Neuronal stem cell (in vitro differentiated cells): ENCODE measurements around the gene SRD5A2.

Experiments
- DNase-seq: peaks from one replicate; pipeline ENCODE4 v3.0.0-alpha.2; 2013; ENCODE audit warnings: low spot score
- H2AFZ ChIP-seq: one replicate; pipeline ENCODE4 v1.6.1; 2013; ENCODE audit warnings: mild to moderate bottlenecking, low read length, inconsistent platforms
- H2AK5ac ChIP-seq: 2 replicates; pipeline ENCODE4 v1.6.1; 2013; ENCODE audit warnings: low read depth, mild to moderate bottlenecking, inconsistent platforms, low read length, moderate library complexity, mixed read lengths
- H2BK120ac ChIP-seq: 2 replicates; pipeline ENCODE4 v1.6.1; 2013; ENCODE audit warnings: low read depth, mild to moderate bottlenecking, inconsistent platforms, low read length, moderate library complexity, mixed read lengths
- H2BK12ac ChIP-seq: one replicate; pipeline ENCODE4 v1.6.1; 2013; ENCODE audit warnings: low read length, inconsistent platforms
- H2BK15ac ChIP-seq: 2 replicates; pipeline ENCODE4 v1.6.1; 2013; ENCODE audit warnings: mild to moderate bottlenecking, low read length, inconsistent platforms, mixed read lengths
- H2BK5ac ChIP-seq: one replicate; pipeline ENCODE4 v1.6.1; 2013; ENCODE audit warnings: inconsistent platforms, mild to moderate bottlenecking, low read length, moderate library complexity
- H3K14ac ChIP-seq: one replicate; pipeline ENCODE4 v1.6.1; 2013; ENCODE audit warnings: low read length, inconsistent platforms
- H3K18ac ChIP-seq: 2 replicates; pipeline ENCODE4 v1.6.1; 2013; ENCODE audit warnings: low read length, inconsistent platforms
- H3K23ac ChIP-seq: 2 replicates; pipeline ENCODE4 v1.6.1; 2013; ENCODE audit warnings: low read depth, mild to moderate bottlenecking, mixed read lengths, low read length, inconsistent platforms; ENCODE audit not compliant: poor library complexity
- H3K27ac ChIP-seq: replicated peaks from 3 replicates; pipeline ENCODE4 v1.5.1; 2013; ENCODE audit warnings: low read length, inconsistent platforms
- H3K27me3 ChIP-seq, 3 experiments: 2 replicates each; pipeline ENCODE4 v1.6.1; 2013; ENCODE audit warnings: low read length in 3 of 3, mild to moderate bottlenecking in 2 of 3, inconsistent platforms in 1 of 3, low read depth in 1 of 3, mixed read lengths in 1 of 3, moderate library complexity in 1 of 3; ENCODE audit not compliant: control insufficient read depth in 3 of 3, insufficient read depth in 3 of 3
- H3K36me3 ChIP-seq, 2 donors: replicated peaks in 1 of 2; 2 replicates each; pipeline ENCODE4 v1.6.1; 2013; ENCODE audit warnings: low read length in 2 of 2; ENCODE audit not compliant: control insufficient read depth in 2 of 2, insufficient read depth in 2 of 2
- H3K4ac ChIP-seq: 2 replicates; pipeline ENCODE4 v1.6.1; 2013; ENCODE audit warnings: inconsistent platforms, mild to moderate bottlenecking, low read length, moderate library complexity
- H3K4me1 ChIP-seq, 2 donors: 1 replicate in 1 of 2; 2 replicates in 1 of 2; pipeline ENCODE4 v1.6.1; 2013; ENCODE audit warnings: low read length in 2 of 2, low read depth in 1 of 2; ENCODE audit not compliant: control insufficient read depth in 2 of 2, insufficient read depth in 1 of 2
- H3K4me2 ChIP-seq: one replicate; pipeline ENCODE4 v1.6.1; 2013; ENCODE audit warnings: mild to moderate bottlenecking, low read length, inconsistent platforms; ENCODE audit not compliant: insufficient read depth, poor library complexity, severe bottlenecking
- H3K4me3 ChIP-seq, 2 donors: 2 replicates each; pipeline ENCODE4 v1.5.1; 2013; ENCODE audit warnings: low read length in 2 of 2, mild to moderate bottlenecking in 2 of 2, inconsistent platforms in 1 of 2, moderate library complexity in 1 of 2
- H3K79me1 ChIP-seq: one replicate; pipeline ENCODE4 v1.6.1; 2013; ENCODE audit warnings: low read depth, mild to moderate bottlenecking, inconsistent platforms, low read length, moderate library complexity
- H3K9ac ChIP-seq: one replicate; pipeline ENCODE4 v1.6.1; 2013; ENCODE audit warnings: mild to moderate bottlenecking, low read depth, low read length, inconsistent platforms; ENCODE audit not compliant: poor library complexity
- H3K9me3 ChIP-seq, 2 donors: replicated peaks in 1 of 2; 2 replicates each; pipeline versions ENCODE3 to v1.6.1; 2013; ENCODE audit warnings: low read length in 2 of 2, mild to moderate bottlenecking in 2 of 2, inconsistent platforms in 1 of 2, low read depth in 1 of 2, mixed read lengths in 1 of 2, moderate library complexity in 1 of 2; ENCODE audit not compliant: control insufficient read depth in 2 of 2, insufficient read depth in 1 of 2
- H4K8ac ChIP-seq: one replicate; pipeline ENCODE4 v1.6.1; 2013; ENCODE audit warnings: low read depth, mild to moderate bottlenecking, inconsistent platforms, low read length, moderate library complexity
- H4K91ac ChIP-seq: one replicate; pipeline ENCODE4 v1.6.1; 2013; ENCODE audit warnings: low read length, low read depth, mild to moderate bottlenecking, inconsistent platforms; ENCODE audit not compliant: poor library complexity
- WGBS, 2 donors: extraction: QIAGEN DNeasy Blood & Tissue Kit; methylation state at CpG; one replicate each; pipeline ENCODE4 v1.1.7; 2013; ENCODE audit warnings: missing lambda C conversion rate in 2 of 2, mixed read lengths in 1 of 2; ENCODE audit not compliant: insufficient read length in 2 of 2, insufficient replicate concordance in 1 of 2; ENCODE audit errors: extremely low coverage in 2 of 2; 5-methylcytosine and 5-hydroxymethylcytosine counted together

The SRD5A2 gene

DNA sequence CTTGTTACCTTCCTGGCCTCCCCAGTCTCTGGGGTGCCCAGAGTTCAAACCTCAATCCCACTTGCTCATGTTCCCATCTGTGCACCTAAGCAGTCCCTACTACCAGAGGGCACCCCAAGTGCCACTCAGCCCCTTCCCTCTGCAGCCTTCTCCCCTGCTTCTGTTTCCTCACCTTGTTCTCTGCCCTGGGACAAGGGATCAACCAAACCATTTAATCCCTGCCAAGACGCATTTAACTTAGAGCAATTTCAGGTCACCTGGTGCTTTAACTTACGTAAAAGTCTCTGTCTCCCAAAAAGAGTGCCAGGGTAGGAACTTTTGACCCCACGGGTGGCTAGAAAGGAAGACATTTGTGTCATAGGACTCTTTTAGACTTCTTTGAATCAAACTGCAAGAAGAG, 67.2 kb downstream of the SRD5A2 start:
- H2AK5ac ChIP-seq, result no peak overlapping the region
- H4K91ac ChIP-seq, result no peak overlapping the region
- H3K27ac ChIP-seq, result no peak overlapping the region
- H3K9me3 ChIP-seq, result no peaks in the 10 kb centered on the region
- H2BK12ac ChIP-seq, result no peak overlapping the region
- no peak for DNase-seq
- H3K27me3 ChIP-seq, result no peaks in the 10 kb centered on the region
- no peak overlapping the region for H3K9ac ChIP-seq
- H3K14ac ChIP-seq, result no peak overlapping the region
- no peaks in the 10 kb centered on the region for H3K79me1 ChIP-seq
- H3K23ac ChIP-seq, result no peak overlapping the region
- WGBS, 2 donors, result no CpG with 5 or more reads among the region's 3 CpGs
- no peak overlapping the region for H4K8ac ChIP-seq
- no peak overlapping the region for H2BK120ac ChIP-seq
- no peak overlapping the region for H2AFZ ChIP-seq
- no peaks in the 10 kb centered on the region for H3K36me3 ChIP-seq
- H3K4me3 ChIP-seq, result no peak overlapping the region
- H3K4ac ChIP-seq, result no peak overlapping the region
- H3K4me2 ChIP-seq, result no peak overlapping the region
- peaks cover 0 to 2% of the 10 kb centered on the region in 2 donors for H3K4me1 ChIP-seq
- no peak overlapping the region for H3K18ac ChIP-seq
- H2BK15ac ChIP-seq, result no peak overlapping the region
- no peak overlapping the region for H2BK5ac ChIP-seq

DNA sequence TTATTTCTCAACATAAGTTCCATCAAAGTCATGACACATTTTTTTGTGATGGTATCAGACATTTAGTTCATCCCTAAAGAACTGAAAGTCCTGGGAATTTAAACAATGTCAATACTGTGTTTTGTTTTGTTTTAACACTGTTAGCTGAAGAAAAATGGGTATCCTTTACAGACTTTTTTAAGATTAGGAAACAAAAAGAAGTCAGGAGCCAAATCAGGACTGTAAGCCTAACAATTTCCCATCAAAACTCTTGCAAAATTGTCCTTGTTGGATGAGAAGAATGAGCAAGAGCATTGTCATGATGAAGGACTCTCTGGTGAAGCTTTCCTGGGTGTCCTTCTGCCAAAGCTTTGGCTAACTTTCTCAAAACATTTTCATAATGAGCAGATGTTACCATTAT, 69.4 kb downstream of the SRD5A2 start:
- Histone ChIP-seq H3K79me1 (no peaks in the 10 kb centered on the region), H3K36me3 (no peaks in the 10 kb centered on the region), H3K4ac (no peak overlapping the region), H3K4me2 (no peak overlapping the region), H3K18ac (no peak overlapping the region), H2BK5ac (no peak overlapping the region), H3K4me1 (no peaks in the 10 kb centered on the region), H3K23ac (no peak overlapping the region), H3K9ac (no peak overlapping the region), H2BK12ac (no peak overlapping the region), H4K91ac (no peak overlapping the region), H4K8ac (no peak overlapping the region), H3K9me3 (no peaks in the 10 kb centered on the region), H3K4me3 (no peak overlapping the region), H3K27me3 (no peaks in the 10 kb centered on the region), H3K27ac (no peak overlapping the region), H2AK5ac (no peak overlapping the region), H2AFZ (no peak overlapping the region), H2BK15ac (no peak overlapping the region), H3K14ac (no peak overlapping the region), H2BK120ac (no peak overlapping the region)
- no peak for DNase-seq

DNA sequence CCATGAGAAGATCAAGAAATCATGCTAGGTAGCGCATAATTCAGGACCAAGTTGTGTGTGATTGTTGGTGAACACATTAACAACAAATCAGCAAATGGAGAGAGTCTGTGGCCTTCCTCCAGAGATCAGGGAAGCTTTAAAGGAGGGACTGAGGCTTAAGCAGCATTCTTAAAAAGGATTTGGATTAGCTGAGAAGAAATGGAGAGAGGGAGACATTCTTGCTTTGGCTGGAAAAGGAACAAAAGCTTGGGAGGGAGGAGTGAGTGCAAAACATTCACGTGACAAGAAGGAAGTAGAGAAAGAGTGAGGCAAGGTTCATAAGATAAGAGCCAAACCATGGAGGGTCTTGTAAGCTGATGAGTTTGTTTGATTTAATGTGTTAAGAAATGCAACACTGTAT, 75.6 kb downstream of the SRD5A2 start:
- no peak overlapping the region for H3K9ac ChIP-seq
- H4K8ac ChIP-seq, result no peak overlapping the region
- H3K36me3 ChIP-seq, result no peaks in the 10 kb centered on the region
- no CpG with 5 or more reads among the region's 2 CpGs for WGBS, 2 donors
- H3K18ac ChIP-seq, result no peak overlapping the region
- no peak overlapping the region for H3K23ac ChIP-seq
- no peak for DNase-seq
- no peak overlapping the region for H4K91ac ChIP-seq
- H3K27me3 ChIP-seq, result no peaks in the 10 kb centered on the region
- H3K79me1 ChIP-seq, result no peaks in the 10 kb centered on the region
- no peak overlapping the region for H2AK5ac ChIP-seq
- no peak overlapping the region for H2BK120ac ChIP-seq
- H3K27ac ChIP-seq, result peak overlapping the region; percentile 79
- H2AFZ ChIP-seq, result no peak overlapping the region
- no peak overlapping the region for H3K4ac ChIP-seq
- H3K14ac ChIP-seq, result no peak overlapping the region
- no peak overlapping the region for H3K4me2 ChIP-seq
- no peak overlapping the region for H2BK15ac ChIP-seq
- H3K9me3 ChIP-seq, result no peaks in the 10 kb centered on the region
- no peak overlapping the region for H3K4me3 ChIP-seq
- H2BK5ac ChIP-seq, result no peak overlapping the region
- peaks cover 0 to 5% of the 10 kb centered on the region in 2 donors for H3K4me1 ChIP-seq
- H2BK12ac ChIP-seq, result no peak overlapping the region

DNA sequence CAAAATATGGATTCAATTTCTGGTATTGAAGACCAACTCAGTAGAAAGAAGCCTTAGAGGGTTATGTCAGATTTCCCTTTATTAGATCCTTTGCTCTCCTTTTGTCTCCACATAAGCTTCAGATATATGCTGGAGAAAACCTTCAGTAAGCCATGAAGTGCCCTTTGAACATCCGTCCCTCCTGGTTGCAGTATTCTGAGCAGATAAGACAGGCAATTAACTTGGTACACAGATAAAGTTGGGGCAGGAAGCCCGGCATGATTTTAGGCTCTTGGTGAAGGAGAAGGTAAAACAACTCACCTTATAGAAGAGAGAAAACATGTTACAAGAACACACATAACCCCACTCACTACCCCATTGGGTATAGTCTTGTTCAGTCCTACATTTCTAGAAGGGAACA, 76.4 kb downstream of the SRD5A2 start:
- no peak overlapping the region for H2BK5ac ChIP-seq
- H4K8ac ChIP-seq, result no peak overlapping the region
- no peak overlapping the region for H3K23ac ChIP-seq
- no peak overlapping the region for H2BK120ac ChIP-seq
- no peak overlapping the region for H2BK12ac ChIP-seq
- no peaks in the 10 kb centered on the region for H3K79me1 ChIP-seq
- H3K4me2 ChIP-seq, result no peak overlapping the region
- no peak overlapping the region for H3K14ac ChIP-seq
- no peak overlapping the region for H4K91ac ChIP-seq
- no CpG with 5 or more reads among the region's 2 CpGs for WGBS, 2 donors
- no peaks in the 10 kb centered on the region for H3K9me3 ChIP-seq
- H3K9ac ChIP-seq, result no peak overlapping the region
- no peak overlapping the region for H2AK5ac ChIP-seq
- no peak overlapping the region for H3K27ac ChIP-seq
- H2AFZ ChIP-seq, result no peak overlapping the region
- no peak overlapping the region for H3K4me3 ChIP-seq
- no peak overlapping the region for H3K18ac ChIP-seq
- no peak overlapping the region for H3K4ac ChIP-seq
- H3K36me3 ChIP-seq, result no peaks in the 10 kb centered on the region
- H3K27me3 ChIP-seq, result no peaks in the 10 kb centered on the region
- DNase-seq, result no peak
- peaks cover 0 to 5% of the 10 kb centered on the region in 2 donors for H3K4me1 ChIP-seq
- H2BK15ac ChIP-seq, result no peak overlapping the region
